ENCODE data around the gene RSRC2. TPM values are rescaled to one million over a fixed set of nuclear protein-coding genes. Genes with fewer than 3 reads are reported as not detected.
A peak's percentile ranks its signal among the peaks of the same experiment; 100 is the strongest.

The RSRC2 gene
- total RNA-seq, 2 donors from 2014 or later = 57.8 to 84.5 TPM

- H3K4me1 ChIP-seq = peaks cover 10% of the 10 kb centered on the region
- no peaks in the 10 kb centered on the region for H3K9me3 ChIP-seq
- peak overlapping the region; percentile 50 for H3K4me3 ChIP-seq
- no peak for TF ChIP-seq CTCF (IDR thresholded peaks at IDR 0.05)
- peak; percentile 38 for DNase-seq
- H3K27me3 ChIP-seq = no peaks in the 10 kb centered on the region
- H3K9ac ChIP-seq (ENCODE audit: low read depth in 2 of 2, low read length in 2 of 2) = peak overlapping the region; percentile 58 to 90
- H3K27ac ChIP-seq = peak overlapping the region; percentile 5
- intact Hi-C loops (cut with DNase I) = no loop called here
- H3K36me3 ChIP-seq = no peaks in the 10 kb centered on the region
These were observed 775 bp upstream of the RSRC2 start for GRCh38 chr12:122527478-122527944.

GRCh38 chr12:122523846-122524718, 2.7 kb downstream of the RSRC2 start:
- Histone ChIP-seq H3K9ac (ENCODE audit: low read depth in 2 of 2, low read length in 2 of 2) (peak overlapping the region in 1 of 2 donors; percentile 38), H3K4me3 (peak overlapping the region; percentile 50), H3K27ac (peak overlapping the region; percentile 24), H3K27me3 (no peaks in the 10 kb centered on the region), H3K36me3 (peaks cover 13% of the 10 kb centered on the region), H3K4me1 (peaks cover 10% of the 10 kb centered on the region), H3K9me3 (no peaks in the 10 kb centered on the region)
- DNase-seq = no peak
- TF ChIP-seq CTCF (IDR thresholded peaks at IDR 0.05) = no peak
- intact Hi-C loops (cut with DNase I) = no loop called here

GRCh38 chr12:122523280-122523679, 3.5 kb downstream of the RSRC2 start:
- Histone ChIP-seq H3K27ac (peak overlapping the region; percentile 24), H3K9me3 (no peaks in the 10 kb centered on the region), H3K27me3 (no peaks in the 10 kb centered on the region), H3K4me3 (no peak overlapping the region), H3K36me3 (peaks cover 17% of the 10 kb centered on the region), H3K4me1 (peaks cover 10% of the 10 kb centered on the region), H3K9ac (ENCODE audit: low read depth in 2 of 2, low read length in 2 of 2) (peak overlapping the region in 1 of 2 donors; percentile 28)
- intact Hi-C loops (cut with DNase I) = no loop called here
- no peak for DNase-seq
- no peak for TF ChIP-seq CTCF (IDR thresholded peaks at IDR 0.05)

- Histone ChIP-seq H3K27ac (no peak overlapping the region), H3K4me3 (no peak overlapping the region), H3K27me3 (no peaks in the 10 kb centered on the region), H3K4me1 (peaks cover 10% of the 10 kb centered on the region), H3K36me3 (peaks cover 32% of the 10 kb centered on the region), H3K9me3 (no peaks in the 10 kb centered on the region), H3K9ac (ENCODE audit: low read depth in 2 of 2, low read length in 2 of 2) (no peak overlapping the region)
- intact Hi-C loops (cut with DNase I) = no loop called here
- no peak for TF ChIP-seq CTCF (IDR thresholded peaks at IDR 0.05)
- no peak for DNase-seq
These were observed 6.1 kb downstream of the RSRC2 start for GRCh38 chr12:122520676-122521075.

- Histone ChIP-seq H3K4me1 (peaks cover 2% of the 10 kb centered on the region), H3K36me3 (peaks cover 38% of the 10 kb centered on the region), H3K9ac (ENCODE audit: low read depth in 2 of 2, low read length in 2 of 2) (no peak overlapping the region), H3K9me3 (no peaks in the 10 kb centered on the region), H3K4me3 (no peak overlapping the region), H3K27ac (no peak overlapping the region), H3K27me3 (no peaks in the 10 kb centered on the region)
- no peak for TF ChIP-seq CTCF (IDR thresholded peaks at IDR 0.05)
- DNase-seq = no peak
- intact Hi-C loops (cut with DNase I) = no loop called here
These were observed 7.3 kb downstream of the RSRC2 start for GRCh38 chr12:122519418-122519817.

Measured in colonic mucosa (tissue), 4 donors.